Endothelial cell of umbilical vein (primary cell): Measurements from ENCODE around the gene TOP3A.

Experiments used
- CTCF ChIP-seq, 2 donors: IDR thresholded peaks; 1 replicate in 1 of 2; 2 replicates in 1 of 2; pipeline ENCODE4 v1.5.1; 2011; ENCODE audit warnings: low read length in 2 of 2, mild to moderate bottlenecking in 2 of 2, moderate library complexity in 2 of 2, control low read depth in 1 of 2, inconsistent platforms in 1 of 2, low read depth in 1 of 2; ENCODE audit not compliant: insufficient read depth in 1 of 2; ENCODE audit errors: extremely low read depth in 1 of 2
- EZH2 ChIP-seq: IDR thresholded peaks from 2 replicates; pipeline ENCODE4 v1.6.1; 2012; ENCODE audit warnings: borderline replicate concordance, low read depth, mild to moderate bottlenecking, moderate library complexity, low read length, inconsistent platforms; ENCODE audit not compliant: severe bottlenecking
- FOS ChIP-seq: IDR thresholded peaks from 2 replicates; pipeline ENCODE4 v1.6.1; 2011; ENCODE audit warnings: mild to moderate bottlenecking, low read length, moderate library complexity, borderline replicate concordance; ENCODE audit not compliant: insufficient read depth
- GATA2 ChIP-seq: IDR thresholded peaks from 2 replicates; pipeline ENCODE4 v1.7.0; 2011; ENCODE audit warnings: low read depth, mild to moderate bottlenecking, moderate library complexity, mixed read lengths, low read length; ENCODE audit not compliant: insufficient read length, insufficient read depth
- JUN ChIP-seq: IDR thresholded peaks from 2 replicates; pipeline ENCODE4 v1.6.1; 2011; ENCODE audit warnings: borderline replicate concordance, low read depth; ENCODE audit not compliant: insufficient read length, insufficient read depth
- MYC ChIP-seq: IDR thresholded peaks from one replicate; pipeline ENCODE4 v1.6.1; 2011; ENCODE audit warnings: mild to moderate bottlenecking, low read depth, low read length
- POLR2A ChIP-seq: IDR thresholded peaks from 2 replicates; pipeline ENCODE4 v1.6.1; 2012; ENCODE audit warnings: low read depth, mild to moderate bottlenecking, control low read depth, low read length
- POLR2AphosphoS5 ChIP-seq: IDR thresholded peaks from 2 replicates; pipeline ENCODE4 v1.6.1; 2012; ENCODE audit warnings: low read depth, mild to moderate bottlenecking, control low read depth, low read length, moderate library complexity; ENCODE audit not compliant: insufficient read depth

- TF ChIP-seq POLR2A: no peak
- TF ChIP-seq EZH2: no peak
- no peak for TF ChIP-seq POLR2AphosphoS5
- TF ChIP-seq MYC: no peak
- no peak for TF ChIP-seq CTCF (IDR thresholded peaks at IDR 0.05; ENCODE audit: extremely low read depth in 1 of 2, insufficient read depth in 1 of 2, low read depth in 1 of 2, low read length in 2 of 2)
- TF ChIP-seq FOS: no peak
- TF ChIP-seq JUN: no peak
- TF ChIP-seq GATA2: no peak
Measured at GRCh38 chr17:18322522-18322921, 7.7 kb upstream of the TOP3A start.
